ENCODE data around the gene LONRF2. TPM values are rescaled to one million over a fixed set of nuclear protein-coding genes. Genes with fewer than 3 reads are reported as not detected.
A peak's percentile ranks its signal among the peaks of the same experiment; 100 is the strongest.

Gene LONRF2
- polyA plus RNA-seq, 3 donors, result 2.6 to 2.9 (median 2.8) TPM

GRCh38 chr2:100302585-100302892 lies 19.8 kb downstream of the LONRF2 start:
- DNase-seq (ENCODE audit: low read depth in 3 of 3, low spot score in 2 of 3), result no peak

GRCh38 chr2:100301881-100302584 lies 20.3 kb downstream of the LONRF2 start:
- no peak for DNase-seq (ENCODE audit: low read depth in 3 of 3, low spot score in 2 of 3)

- no peak for DNase-seq (ENCODE audit: low read depth in 3 of 3, low spot score in 2 of 3)
Observed at GRCh38 chr2:100299548-100299947, 22.8 kb downstream of the LONRF2 start.

- no peak for DNase-seq (ENCODE audit: low read depth in 3 of 3, low spot score in 2 of 3)
Observed at GRCh38 chr2:100297511-100297910, 24.8 kb downstream of the LONRF2 start.

- no peak for DNase-seq (ENCODE audit: low read depth in 3 of 3, low spot score in 2 of 3)
Observed at GRCh38 chr2:100294162-100294497, 28.2 kb downstream of the LONRF2 start.

- no peak for DNase-seq (ENCODE audit: low read depth in 3 of 3, low spot score in 2 of 3)
Observed at GRCh38 chr2:100293341-100294161, 28.8 kb downstream of the LONRF2 start.

GRCh38 chr2:100292022-100292580 lies 30.2 kb downstream of the LONRF2 start:
- DNase-seq (ENCODE audit: low read depth in 3 of 3, low spot score in 2 of 3), result no peak

GRCh38 chr2:100291152-100291970 lies 30.9 kb downstream of the LONRF2 start:
- DNase-seq (ENCODE audit: low read depth in 3 of 3, low spot score in 2 of 3), result peak in 1 of 3 donors; percentile 23

- DNase-seq (ENCODE audit: low read depth in 3 of 3, low spot score in 2 of 3), result no peak
Observed at GRCh38 chr2:100290718-100291151, 31.6 kb downstream of the LONRF2 start.

GRCh38 chr2:100289020-100289419 lies 33.3 kb downstream of the LONRF2 start:
- DNase-seq (ENCODE audit: low read depth in 3 of 3, low spot score in 2 of 3), result no peak

GRCh38 chr2:100286318-100286717 lies 36.0 kb downstream of the LONRF2 start:
- DNase-seq (ENCODE audit: low read depth in 3 of 3, low spot score in 2 of 3), result no peak

GRCh38 chr2:100285691-100286090 lies 36.6 kb downstream of the LONRF2 start:
- no peak for DNase-seq (ENCODE audit: low read depth in 3 of 3, low spot score in 2 of 3)

GRCh38 chr2:100285011-100285410 lies 37.3 kb downstream of the LONRF2 start:
- no peak for DNase-seq (ENCODE audit: low read depth in 3 of 3, low spot score in 2 of 3)

- DNase-seq (ENCODE audit: low read depth in 3 of 3, low spot score in 2 of 3), result no peak
Observed at GRCh38 chr2:100283724-100284501, 38.4 kb downstream of the LONRF2 start.

GRCh38 chr2:100281521-100282438 lies 40.5 kb downstream of the LONRF2 start:
- no peak for DNase-seq (ENCODE audit: low read depth in 3 of 3, low spot score in 2 of 3)

- no peak for DNase-seq (ENCODE audit: low read depth in 3 of 3, low spot score in 2 of 3)
Observed at GRCh38 chr2:100279586-100280534, 42.4 kb downstream of the LONRF2 start.

GRCh38 chr2:100278986-100279385 lies 43.3 kb downstream of the LONRF2 start:
- DNase-seq (ENCODE audit: low read depth in 3 of 3, low spot score in 2 of 3), result no peak

- no peak for DNase-seq (ENCODE audit: low read depth in 3 of 3, low spot score in 2 of 3)
Observed at GRCh38 chr2:100278501-100278900, 43.8 kb downstream of the LONRF2 start.
